Panc1 (cell line): ENCODE measurements around the gene CTSG.

Experiments used
- TCF7L2 ChIP-seq: IDR thresholded peaks from 2 replicates; pipeline ENCODE4 v1.6.1; 2011; ENCODE audit warnings: mild to moderate bottlenecking, low read depth, low read length, inconsistent platforms
- TF ChIP-seq, protein P1 (sequence below): fragments of 450-650 bp; IDR thresholded peaks from 2 replicates; pipeline ENCODE4 v1.5.1; 2017; ENCODE audit warnings: mild to moderate bottlenecking

DNA sequence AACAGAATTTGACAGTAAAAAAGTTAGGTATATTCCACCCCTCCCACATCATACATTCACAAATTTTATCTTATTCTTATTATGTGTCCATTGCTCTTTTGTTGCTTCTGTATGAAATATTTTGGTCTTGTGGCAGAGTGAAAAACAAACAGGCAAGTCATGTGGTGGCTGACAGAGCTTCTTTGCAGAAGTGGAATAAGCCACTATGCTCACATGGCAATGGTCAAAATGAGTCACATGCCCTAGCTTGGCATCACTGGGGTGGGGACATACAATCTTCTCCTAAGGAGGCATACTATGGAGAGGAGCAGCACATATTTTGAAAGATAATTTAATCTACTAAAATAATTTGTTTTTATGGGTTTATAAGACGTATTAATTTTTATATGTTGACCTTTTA, 40.3 kb downstream of the CTSG start:
- TF ChIP-seq, protein P1, sequence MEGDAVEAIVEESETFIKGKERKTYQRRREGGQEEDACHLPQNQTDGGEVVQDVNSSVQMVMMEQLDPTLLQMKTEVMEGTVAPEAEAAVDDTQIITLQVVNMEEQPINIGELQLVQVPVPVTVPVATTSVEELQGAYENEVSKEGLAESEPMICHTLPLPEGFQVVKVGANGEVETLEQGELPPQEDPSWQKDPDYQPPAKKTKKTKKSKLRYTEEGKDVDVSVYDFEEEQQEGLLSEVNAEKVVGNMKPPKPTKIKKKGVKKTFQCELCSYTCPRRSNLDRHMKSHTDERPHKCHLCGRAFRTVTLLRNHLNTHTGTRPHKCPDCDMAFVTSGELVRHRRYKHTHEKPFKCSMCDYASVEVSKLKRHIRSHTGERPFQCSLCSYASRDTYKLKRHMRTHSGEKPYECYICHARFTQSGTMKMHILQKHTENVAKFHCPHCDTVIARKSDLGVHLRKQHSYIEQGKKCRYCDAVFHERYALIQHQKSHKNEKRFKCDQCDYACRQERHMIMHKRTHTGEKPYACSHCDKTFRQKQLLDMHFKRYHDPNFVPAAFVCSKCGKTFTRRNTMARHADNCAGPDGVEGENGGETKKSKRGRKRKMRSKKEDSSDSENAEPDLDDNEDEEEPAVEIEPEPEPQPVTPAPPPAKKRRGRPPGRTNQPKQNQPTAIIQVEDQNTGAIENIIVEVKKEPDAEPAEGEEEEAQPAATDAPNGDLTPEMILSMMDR: no peak
- no peak for TF ChIP-seq TCF7L2
